HepG2 (cell line): ENCODE results near the gene HBQ1.

ENCODE experiments used
- RAD51 ChIP-seq: fragments of 450-650 bp; IDR thresholded peaks from 2 replicates; pipeline ENCODE4 v1.6.1; 2016; ENCODE audit warnings: borderline replicate concordance
- ZNF274 ChIP-seq: sonication (generic); formaldehyde crosslinking; IDR thresholded peaks from 2 replicates; pipeline ENCODE4 v1.5.1; 2020; ENCODE audit warnings: mild to moderate bottlenecking, missing genetic modification reagents

DNA sequence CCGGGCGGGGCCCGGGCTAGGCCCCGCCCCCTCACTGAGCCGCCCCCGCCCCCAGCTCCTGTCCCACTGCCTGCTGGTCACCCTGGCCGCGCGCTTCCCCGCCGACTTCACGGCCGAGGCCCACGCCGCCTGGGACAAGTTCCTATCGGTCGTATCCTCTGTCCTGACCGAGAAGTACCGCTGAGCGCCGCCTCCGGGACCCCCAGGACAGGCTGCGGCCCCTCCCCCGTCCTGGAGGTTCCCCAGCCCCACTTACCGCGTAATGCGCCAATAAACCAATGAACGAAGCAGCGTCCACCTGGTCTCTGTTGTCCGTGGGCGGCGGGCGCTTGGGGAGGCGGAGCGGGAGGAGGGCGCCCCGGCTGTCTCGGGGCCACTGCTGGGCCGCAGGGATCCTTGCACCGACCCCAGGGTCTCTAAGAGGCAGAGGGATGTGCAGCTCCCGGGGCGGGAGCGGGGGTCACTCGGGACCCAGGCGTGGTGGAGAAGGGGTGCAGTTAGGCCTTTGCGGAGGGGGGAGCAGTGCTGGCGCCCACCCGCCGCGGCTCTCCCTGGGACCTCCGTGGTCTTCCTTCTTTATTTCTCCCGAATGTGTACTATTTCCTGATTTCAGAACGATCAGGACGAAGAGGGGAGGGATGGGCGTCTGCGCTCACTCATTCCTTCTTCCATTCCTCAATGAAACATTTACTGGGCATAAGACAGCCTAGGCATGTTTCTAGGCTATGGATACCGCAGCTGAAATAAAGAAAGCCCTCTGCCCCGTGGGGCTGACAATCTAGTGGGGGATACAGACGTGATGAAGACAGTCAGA is 25.8 kb upstream of the HBQ1 start:
- TF ChIP-seq RAD51 (no peak), ZNF274 (CRISPR knock-in tag) (no peak)
